ENCODE measurements around the gene BORCS5.
"Not testable (repeated sequence)": the region's sequence is repeated elsewhere in the genome, so short reads cannot be mapped to it uniquely, and the experiment has no call there.

The BORCS5 gene

DNA sequence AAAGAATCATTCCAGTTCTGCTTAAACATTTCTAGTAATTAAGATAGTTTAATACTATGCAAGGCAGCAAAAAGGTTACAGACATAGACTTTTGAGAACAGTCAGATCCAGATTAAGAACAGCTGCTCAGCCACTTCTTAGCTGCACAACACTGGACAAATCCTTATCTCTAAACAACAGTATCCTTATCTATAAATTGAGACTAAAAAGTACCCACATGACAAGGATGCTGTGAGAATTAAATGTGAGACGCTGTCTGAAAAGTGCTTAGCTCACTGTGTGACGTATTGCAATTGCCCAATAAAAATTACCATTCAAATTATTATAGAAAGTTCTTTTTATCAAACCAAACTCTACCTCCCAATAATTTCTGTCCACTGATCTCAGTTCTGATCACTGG, 35.5 kb downstream of the BORCS5 start:
- DNase-seq (ENCODE audit: low read depth in 3 of 3): no peak

DNA sequence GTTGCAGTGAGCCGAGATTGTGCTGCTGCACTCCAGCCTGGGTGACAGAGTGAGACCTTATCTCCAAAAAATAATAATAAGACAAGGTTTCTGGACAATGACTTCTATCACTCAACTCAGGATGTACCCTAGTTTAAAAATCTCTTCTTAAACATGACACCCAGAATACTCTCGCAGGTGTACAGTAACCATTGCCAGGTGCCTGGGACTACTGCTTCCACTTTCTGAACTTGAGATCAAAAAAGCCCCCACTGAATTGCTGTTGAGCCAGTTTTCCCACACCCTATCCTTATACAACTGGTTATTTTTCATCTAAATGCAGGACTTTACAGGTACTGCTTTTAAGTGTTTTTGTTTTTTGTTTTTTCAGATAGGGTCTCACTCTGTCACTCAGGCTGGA, 36.3 kb downstream of the BORCS5 start:
- no peak for DNase-seq (ENCODE audit: low read depth in 3 of 3)

DNA sequence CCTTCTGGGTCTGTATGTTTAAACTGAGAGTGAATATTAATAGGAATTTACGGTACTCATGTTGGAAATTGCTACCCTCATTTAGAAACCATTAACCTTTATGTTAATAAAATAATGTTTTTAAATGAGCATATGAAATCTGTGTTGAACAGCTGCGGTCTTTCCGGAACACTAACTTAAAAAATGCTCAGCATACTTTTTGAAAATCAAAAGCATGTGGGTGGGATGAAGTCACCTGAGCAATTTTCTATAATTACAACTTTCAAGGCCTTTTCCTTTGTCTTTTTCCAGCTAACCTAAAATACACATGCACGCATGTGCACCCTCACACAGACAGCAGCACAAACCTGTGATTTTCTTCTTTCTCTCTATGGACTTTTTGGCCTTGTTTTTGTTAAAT, 39.8 kb downstream of the BORCS5 start:
- DNase-seq (ENCODE audit: low read depth in 3 of 3): no peak

DNA sequence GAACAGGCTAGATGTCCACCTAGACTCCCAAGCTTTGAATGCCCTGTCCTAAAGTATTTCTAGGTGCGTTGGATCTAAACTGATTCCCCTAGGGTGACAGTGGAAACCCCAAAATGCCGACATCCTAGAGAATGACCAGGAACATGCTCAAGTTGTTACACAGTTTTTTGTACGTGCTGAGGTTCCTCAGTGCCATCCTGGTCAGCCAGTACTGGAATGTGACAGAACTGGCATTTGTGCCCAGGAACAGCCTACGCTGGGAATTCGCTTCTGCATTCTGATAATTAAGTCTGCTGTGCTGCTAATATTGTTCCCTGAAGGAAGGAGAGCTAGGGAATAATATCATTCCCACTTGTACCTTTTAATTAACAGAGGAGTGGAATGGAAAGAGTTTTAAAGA, 40.3 kb downstream of the BORCS5 start:
- DNase-seq (ENCODE audit: low read depth in 3 of 3): no peak

DNA sequence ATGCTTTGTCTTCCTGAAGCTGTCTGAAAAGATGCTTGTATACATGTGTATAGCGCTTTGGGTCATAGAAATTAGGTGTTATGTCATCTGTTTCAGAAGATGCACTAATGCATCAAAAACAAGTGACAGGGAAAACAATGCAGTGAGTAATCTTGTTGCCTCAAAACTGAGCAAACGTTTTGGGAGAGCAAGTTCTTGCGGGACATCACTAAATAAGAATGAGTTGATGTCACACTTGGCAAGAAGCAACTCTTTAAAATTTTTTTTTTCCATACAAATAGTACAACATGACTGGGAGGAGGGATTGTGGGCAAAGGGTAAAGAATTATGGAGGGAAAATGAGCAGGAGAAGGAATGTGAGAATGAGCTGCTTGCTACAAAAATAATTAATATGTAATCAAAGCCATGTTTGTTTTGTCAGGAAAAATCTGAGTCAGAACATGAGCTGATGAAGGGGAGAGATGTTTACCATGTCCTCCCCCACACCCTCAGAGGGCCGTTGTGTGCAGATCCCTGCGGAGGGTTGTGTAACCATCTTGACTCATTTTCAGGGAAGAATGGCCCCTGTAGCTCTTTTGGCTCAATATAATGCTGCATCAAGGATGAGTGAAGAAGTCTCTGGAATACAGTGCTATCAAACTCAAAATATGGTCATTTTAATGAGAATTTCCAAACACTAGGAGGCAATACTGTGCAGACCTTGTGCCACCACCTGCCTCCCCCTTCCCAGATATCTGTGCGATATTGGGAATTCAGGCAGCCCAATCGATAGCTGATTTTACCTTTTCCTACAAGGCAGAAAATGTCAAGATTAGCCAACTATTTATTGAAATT, 41.4 kb downstream of the BORCS5 start:
- no peak for DNase-seq (ENCODE audit: low read depth in 3 of 3)

DNA sequence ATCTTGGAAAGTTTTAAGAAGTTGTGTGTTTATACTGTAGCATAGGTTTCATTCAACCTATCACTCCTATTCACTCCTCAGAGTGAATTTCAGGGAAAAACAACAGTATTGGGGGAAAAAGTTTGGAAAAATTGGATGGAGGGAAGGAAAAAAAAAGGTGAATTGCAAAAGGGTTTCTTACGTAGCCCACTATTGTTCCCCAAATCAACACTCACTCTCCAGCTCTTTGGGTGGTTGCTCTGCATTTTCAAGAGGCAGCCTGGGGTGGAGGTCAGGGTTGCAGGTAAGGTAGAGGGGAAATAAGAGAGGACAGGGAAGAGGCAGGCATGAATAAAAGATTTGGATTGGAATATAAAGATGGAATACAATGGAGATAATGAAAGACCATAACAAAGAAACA, 42.3 kb downstream of the BORCS5 start:
- no peak for DNase-seq (ENCODE audit: low read depth in 3 of 3)

DNA sequence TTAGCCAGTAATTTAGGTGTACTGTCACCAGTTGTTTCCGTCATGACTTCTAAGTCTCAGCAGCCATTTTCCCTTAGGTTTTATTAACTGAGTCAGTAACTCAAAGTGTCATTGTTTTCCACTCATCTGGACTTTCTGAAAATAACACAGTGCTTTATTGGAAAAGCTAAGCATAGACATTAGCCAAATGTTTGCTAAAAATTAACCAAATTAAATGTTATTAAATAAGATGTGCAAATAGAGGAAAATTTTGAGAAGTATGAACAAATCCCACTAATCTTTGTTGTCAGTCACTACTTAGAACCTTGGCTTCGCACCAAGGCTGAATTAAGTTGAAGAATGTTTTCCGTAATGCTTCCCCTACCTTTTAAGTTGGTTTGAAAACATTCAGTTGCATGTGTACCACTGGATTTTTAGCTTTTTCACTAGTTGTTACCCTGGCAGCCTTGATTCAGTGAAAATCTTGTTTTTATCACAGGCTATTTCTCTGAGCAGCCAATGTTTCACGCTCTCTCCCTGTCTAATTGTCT, 43.0 kb downstream of the BORCS5 start:
- DNase-seq (ENCODE audit: low read depth in 3 of 3): no peak

DNA sequence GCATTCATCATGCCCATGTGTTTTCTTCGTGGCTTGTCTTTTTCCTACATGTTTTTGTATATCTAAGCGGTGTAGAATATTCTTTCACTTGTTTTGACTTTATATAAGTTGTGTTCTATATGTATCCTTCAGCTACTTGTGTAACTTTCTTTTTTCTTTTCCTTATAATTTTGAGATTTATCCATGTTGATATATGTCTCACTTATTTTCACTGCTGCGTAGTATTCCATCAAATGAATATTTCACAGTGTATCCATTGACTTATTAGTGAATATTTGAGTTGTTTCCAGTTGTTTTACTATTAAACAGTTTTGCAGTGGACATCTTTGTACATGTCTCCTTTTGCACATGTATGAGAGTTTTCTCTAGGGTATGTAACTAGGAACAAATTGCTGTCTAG, 43.9 kb downstream of the BORCS5 start:
- no peak for DNase-seq (ENCODE audit: low read depth in 3 of 3)

DNA sequence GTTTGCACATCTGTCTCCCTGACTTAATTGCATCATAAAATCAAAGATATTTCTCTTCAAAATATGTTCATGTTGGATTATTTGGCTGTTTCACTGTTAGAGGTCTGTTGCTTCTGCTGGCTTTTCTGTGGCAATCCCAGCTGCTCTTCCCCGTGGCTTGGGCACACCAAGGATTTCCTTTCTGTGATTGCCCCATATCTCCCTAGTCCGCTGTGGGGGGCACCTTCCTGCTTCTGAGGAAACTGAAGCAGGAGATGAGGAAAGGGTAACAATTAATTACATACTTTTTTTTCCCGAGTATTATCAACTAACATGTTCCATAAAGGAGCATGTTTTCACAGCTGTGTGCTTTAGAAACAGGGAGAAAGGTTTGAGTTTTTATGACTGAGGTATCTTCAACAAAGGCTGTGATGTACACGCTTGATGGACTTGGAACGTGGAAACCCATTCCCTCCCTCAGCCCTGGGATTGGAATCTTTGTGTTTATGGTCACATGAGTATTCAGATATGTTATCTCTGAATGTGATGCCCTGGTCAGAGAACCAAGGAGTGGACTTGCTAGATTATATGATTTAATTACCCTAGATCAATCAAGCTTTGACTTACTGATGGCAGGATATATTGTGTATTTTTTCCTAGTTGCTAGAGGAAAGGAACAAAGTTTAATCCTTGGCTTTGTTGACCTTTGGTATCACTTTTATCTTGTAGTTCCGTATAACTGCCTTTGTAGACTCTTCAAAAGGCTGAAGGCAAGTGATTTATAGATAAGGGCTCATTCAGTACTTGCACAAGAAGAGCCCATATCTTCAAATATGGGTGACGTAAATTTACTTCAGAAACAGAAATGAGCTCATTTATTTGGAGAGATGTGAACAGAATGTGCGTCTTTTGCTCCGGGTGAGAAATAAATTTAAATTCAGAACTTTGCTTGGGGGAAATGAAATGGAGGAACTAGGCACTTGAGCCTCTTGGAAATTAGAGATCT, 46.7 kb downstream of the BORCS5 start:
- no peak for DNase-seq (ENCODE audit: low read depth in 3 of 3)

DNA sequence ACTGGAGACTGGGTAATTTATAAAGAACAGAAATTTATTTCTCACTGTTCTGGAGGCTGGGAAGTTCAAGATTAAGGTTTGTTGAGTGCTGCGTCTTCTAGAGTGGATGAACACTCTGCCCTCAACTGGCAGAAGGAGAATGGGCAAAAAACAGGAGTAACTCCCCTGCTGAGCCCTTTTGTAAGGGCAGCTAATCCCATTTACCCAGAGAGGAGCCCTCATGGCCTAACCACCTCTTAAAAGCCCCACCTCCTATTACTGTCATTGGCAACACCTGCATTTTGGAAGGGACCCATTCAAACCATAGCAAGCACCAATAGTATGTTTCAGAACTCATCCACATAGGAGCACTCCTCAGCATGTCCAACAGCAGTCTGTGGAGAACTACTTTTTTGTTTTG, 47.4 kb downstream of the BORCS5 start:
- DNase-seq (ENCODE audit: low read depth in 3 of 3): no peak

DNA sequence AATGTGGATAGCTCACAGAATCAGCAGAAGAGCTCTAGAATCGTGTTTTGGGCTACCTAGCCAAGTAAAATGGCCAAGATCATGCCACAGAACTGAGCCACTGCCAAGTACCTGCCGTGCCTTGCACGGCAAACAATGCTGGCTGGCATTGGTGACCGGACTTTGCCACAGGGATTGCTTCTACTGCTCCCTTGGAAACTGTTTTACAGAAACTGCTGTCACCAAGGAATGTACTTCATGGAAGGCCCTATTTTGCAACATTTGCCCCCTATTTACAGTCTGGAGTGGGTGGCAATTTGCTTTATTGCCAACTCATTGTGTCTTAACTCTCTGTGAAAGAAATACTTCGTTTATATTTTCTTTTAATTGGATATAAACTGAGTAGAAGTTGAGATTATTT, 49.0 kb downstream of the BORCS5 start:
- no peak for DNase-seq (ENCODE audit: low read depth in 3 of 3)

DNA sequence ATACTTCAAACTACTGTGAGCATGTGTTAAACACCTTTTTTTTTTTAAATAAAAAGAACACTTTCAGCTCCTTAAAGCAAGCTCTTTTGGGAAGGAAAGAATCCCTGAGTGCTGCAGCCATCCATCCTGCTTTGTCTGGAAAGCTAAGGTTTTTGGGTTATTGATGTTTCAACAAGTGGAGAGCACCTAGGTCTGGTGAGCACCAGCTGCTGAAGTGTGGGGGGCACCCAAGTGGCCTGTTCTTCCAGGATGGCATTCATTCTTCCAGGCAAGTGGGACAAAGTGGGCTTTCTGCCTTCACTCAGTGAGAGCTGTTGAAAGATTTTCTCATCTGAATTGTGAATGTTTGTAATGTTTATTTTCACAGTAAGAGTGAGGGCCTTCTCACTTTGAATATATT, 49.9 kb downstream of the BORCS5 start:
- no peak for DNase-seq (ENCODE audit: low read depth in 3 of 3)

DNA sequence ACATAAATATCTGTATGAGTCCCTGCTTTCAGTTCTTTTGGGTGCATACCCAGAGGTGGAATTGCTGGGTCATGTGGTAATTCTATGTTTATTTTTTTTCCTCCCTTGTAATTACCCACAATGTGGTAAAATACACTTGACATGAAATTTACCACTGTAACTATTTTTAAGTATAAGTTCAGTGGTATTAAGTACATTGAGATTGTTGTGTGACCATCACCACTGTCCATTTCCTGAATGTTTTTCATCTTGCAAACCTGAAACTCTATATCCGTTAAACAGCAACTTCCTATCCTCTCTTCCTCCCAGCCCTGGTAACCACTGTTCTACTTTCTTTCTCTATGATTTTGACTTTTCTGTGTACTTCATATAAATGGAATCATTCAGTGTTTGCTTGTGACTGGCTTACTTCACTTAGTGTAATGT, 51.4 kb downstream of the BORCS5 start:
- DNase-seq (ENCODE audit: low read depth in 3 of 3): no peak

DNA sequence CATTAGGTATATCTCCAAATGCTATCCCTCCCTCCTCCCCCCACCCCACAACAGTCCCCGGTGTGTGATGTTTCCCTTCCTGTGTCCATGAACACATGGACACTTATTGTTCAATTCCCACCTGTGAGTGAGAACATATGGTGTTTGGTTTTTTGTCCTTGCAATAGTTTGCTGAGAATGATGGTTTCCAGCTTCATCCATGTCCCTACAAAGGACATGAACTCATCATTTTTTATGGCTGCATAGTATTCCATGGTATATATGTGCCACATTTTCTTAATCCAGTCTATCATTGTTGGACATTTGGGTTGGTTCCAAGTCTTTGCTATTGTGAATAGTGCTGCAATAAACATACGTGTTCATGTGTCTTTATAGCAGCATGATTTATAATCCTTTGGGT, 52.5 kb downstream of the BORCS5 start:
- DNase-seq (ENCODE audit: low read depth in 3 of 3): not testable (repeated sequence)

DNA sequence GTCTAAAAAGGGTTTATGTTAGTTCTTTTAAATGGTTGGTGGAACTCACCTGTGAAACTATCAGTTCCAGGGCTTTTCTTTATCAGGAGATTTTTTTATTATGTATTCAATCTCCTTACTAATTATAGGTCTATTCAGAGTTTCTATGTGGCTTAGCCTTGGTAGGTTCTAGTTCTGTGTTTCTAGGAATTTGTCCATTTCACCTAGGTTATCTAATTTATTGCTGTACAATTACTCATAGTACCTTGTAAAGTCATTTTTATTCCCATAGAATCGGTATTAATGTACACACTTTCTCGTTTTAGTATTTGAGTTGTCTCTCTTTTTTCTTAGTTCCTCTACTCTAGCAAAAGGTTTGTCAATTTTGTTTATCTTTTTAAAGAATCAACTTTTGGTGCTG, 59.0 kb downstream of the BORCS5 start:
- DNase-seq (ENCODE audit: low read depth in 3 of 3): no peak

DNA sequence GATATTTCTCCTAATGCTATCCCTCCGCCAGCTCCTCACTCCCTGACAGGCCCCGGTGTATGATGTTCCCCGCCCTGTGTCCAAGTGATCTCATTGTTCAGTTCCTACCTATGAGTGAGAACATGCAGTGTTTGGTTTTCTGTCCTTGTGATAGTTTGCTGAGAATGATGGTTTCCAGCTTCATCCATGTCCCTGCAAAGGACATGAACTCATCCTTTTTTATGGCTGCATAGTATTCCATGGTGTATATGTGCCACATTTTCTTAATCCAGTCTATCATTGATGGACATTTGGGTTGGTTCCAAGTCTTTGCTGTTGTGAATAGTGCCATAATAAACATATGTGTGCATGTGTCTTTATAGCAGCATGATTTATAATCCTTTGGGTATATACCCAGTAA, 62.3 kb downstream of the BORCS5 start:
- DNase-seq (ENCODE audit: low read depth in 3 of 3): not testable (repeated sequence)

DNA sequence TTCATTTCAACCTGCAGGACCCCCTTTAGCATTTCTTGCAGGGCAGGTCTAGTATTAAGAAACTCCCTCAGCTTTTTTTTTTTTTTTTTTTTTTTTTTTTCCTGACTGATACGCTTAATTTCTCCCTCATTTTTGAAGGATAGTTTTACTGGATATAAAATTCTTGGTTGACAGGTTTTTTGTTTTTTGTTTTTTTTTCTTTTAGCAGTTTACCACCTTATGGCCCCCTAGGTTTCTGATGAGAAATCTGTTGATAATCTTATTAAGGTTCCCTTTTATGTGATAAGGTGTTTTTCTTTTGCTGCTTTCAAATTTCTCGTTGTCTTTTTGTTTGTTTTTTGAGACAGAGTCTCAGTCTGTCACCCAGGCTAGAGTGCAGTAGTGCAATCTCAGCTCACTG, 66.5 kb downstream of the BORCS5 start:
- DNase-seq (ENCODE audit: low read depth in 3 of 3): no peak

DNA sequence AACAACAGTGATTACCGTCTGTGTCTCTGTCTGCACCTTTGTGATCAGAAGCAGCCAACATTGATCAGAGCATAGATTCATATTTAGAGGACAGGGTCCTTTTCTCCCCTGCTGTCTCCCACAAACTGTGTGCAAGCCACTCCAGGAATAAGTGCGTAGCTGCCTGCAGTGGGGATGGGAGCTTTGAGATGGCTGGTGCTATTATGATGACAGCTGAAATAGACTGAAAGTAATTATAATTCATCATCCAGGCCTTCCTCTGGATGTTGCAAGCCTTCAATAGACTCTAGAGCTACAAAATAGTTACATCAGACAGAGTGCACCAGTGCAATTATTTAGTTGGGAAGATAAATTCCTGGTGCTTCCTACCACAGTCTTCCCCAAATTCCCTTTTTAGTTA, 68.1 kb downstream of the BORCS5 start:
- DNase-seq (ENCODE audit: low read depth in 3 of 3): no peak

DNA sequence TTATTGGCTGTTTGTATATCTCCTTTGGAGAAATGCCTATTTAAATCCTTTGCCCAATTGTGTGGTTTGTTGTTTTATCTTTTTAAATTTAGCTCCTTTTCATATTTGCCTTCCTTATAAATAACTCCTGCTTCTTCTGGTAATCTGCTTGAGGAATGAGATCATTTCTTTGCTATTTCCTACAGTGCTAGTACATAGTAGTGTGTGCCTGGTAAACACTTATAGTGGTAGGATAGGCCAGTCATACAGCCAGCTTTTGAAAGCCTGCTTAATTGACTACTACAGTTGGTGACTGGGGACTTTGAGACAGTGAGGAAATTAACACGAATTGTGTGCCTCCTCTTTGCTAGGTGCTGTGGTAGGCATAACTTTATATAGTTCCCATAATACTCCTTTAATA, 68.7 kb downstream of the BORCS5 start:
- DNase-seq (ENCODE audit: low read depth in 3 of 3): no peak

DNA sequence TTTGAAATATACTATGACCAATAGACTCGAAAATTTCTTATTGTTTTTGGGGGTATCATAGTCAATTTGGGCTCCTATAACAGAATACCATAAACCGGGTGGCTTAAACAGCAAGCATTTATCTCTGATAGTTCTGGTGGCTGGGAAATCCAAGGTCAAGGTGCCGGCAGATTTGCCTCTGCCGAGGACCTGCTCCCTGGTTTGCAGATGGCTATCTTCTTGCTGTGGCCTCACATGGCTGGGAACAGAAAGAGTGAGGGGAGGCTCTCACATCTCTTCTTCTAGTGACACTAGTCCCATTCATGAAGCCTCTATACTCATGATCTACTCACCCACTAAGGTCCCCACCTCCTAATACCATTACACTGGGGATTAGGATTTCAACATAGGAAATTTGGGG, 70.7 kb downstream of the BORCS5 start:
- no peak for DNase-seq (ENCODE audit: low read depth in 3 of 3)

DNA sequence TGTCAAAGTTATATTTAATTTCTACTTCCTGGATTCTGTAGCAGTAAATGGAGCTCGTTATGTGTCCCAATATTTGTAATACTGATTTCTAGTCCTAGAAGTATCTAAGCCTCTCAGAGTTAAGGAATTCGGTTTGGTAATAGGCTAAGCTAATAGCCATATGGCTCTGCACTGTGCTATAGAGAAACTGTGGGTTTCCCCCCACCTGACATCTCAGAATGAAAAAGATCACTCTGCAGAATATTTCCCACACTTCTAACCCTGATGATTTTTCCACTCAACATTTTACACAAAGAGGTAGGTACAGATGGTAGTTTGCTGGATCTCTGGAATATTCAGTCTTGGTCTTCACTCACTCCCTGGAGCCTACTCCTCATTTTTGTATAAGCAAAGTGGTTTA, 71.2 kb downstream of the BORCS5 start:
- DNase-seq (ENCODE audit: low read depth in 3 of 3): no peak

DNA sequence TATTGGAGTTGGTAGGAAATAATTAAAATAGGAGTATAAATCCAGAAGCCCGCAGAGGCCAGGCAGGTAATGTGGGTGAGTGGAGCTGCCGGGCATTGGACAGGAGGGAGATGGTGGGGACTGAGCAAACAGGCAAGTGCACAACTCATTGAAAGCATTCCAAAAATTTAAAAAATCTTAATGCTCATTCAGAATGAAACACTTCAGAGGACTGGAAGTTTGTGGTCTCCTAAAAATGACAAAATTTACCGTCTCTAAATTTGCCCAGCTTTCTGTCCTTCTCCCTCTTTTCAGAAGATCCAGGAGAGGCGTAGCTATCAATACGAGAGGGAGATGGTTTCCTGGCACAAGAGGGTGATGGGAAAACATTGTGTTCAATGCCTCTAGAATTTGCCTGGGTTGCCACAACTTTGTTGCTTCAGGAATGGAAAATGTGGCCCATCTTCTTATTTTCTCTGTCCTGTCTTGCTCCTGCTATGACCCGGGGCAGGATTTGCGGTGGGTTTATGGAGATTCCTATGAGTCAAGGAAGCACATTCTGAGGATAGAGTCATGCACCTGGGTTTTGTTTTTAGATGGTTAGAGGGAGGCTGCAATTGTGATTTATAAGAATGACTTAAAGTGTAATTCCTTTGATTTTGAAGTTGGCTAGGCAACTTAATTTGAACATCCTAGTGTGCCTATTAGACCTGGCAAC, 72.2 kb downstream of the BORCS5 start:
- DNase-seq (ENCODE audit: low read depth in 3 of 3): no peak

Measured in stimulated activated CD4-positive, alpha-beta T cell treated with anti-CD3 and anti-CD28 coated beads, TNF-alpha, amount 100 ng/mL, for 4 hours (primary cell).